HG02840 (cell line): ENCODE measurements around the gene GET3.
"Not testable (repeated sequence)": the region's sequence is repeated elsewhere in the genome, so short reads cannot be mapped to it uniquely, and the experiment has no call there.

Experiments
- ATAC-seq: cut with Tn5 transposase; IDR thresholded peaks from one replicate; pipeline ENCODE4 v1.9.1; 2021; ENCODE audit warnings: mild to moderate bottlenecking, moderate library complexity, moderate number of reproducible peaks; ENCODE audit not compliant: unreplicated experiment, low FRiP score

The GET3 gene

DNA sequence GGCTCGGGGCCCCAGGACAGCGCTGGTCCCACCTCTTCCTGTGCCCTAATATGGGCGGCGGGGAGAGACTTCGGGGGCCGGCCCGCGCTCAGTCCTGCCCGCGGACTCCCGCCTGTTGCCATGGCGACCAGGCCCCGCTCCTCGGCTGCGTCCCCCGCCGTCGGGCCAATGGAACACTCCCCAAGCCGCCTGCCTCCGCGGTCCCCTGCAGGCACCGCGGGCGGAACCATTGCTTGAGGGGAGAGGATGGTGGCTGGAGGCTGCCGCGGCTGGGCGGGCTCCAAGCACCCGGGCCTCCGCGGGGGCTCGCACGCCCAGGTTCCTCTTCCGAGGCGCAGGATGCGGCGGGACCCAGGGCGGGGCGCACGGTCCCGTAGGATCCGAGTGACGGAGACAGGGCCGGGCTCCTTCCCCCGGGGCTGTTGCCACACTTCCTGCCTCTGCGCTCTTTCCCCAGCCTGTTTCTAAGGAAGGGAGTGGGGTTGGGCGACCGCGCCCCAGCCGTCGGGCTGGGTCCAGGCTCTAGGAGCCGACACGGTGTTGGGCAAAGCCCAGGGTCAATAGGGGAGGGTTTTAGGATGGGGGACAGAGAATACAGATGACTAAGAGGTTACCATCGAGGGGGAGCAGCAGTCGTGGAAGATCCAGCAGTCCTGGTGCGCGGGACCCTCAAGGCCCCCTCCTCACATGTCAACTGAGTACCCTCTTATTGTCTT is 52.8 kb downstream of the GET3 start:
- ATAC-seq: peak; percentile 33

DNA sequence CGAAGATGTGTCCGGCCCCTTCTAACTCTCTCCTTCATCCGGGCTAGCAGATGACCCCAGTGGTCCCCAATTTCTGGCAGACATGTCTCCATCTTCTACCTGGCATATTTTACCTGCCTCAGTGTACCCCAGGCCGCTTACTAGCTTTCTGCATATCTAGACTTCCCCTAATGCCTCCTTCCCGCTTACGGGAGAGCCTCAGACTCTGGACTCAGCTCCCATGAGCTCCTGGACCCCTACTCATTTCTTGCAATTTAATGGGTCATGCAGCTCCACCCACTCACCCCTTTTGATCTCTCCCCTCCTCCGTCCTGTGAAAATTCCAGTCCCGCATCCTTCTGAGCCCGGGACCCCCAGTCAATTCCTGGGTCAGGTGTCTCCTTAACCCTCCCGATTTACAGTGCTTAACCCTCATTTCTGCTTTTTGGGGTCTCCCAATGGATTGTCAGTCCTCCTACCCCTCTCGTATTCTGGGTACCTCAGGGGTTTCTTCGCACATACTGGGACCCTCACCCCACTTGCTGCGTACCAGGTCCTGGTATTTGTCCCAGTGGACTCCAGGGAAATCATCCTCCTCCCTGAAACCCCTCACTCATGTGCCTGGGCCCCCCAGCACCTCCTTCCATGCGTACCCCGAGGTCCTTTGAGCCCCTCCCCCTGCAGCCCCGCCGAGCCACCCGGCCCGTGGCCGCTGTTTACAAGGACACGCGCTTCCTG is 53.5 kb downstream of the GET3 start:
- no peak for ATAC-seq

DNA sequence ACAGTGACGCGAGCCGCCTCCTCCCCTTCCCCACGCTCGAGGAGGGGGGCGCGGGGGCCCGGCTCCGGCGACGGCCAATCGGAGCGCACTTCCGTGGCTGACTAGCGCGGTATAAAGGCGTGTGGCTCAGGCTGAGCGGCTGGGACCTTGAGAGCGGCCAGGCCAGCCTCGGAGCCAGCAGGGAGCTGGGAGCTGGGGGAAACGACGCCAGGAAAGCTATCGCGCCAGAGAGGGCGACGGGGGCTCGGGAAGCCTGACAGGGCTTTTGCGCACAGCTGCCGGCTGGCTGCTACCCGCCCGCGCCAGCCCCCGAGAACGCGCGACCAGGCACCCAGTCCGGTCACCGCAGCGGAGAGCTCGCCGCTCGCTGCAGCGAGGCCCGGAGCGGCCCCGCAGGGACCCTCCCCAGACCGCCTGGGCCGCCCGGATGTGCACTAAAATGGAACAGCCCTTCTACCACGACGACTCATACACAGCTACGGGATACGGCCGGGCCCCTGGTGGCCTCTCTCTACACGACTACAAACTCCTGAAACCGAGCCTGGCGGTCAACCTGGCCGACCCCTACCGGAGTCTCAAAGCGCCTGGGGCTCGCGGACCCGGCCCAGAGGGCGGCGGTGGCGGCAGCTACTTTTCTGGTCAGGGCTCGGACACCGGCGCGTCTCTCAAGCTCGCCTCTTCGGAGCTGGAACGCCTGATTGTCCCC is 54.2 kb downstream of the GET3 start, which contains the start of gene JUNB:
JUNB (plus strand) TSS at position 142 of the 706 bp plus-strand sequence; CDS start at position 428, 286 bp downstream.
- ATAC-seq: peak; percentile 30

DNA sequence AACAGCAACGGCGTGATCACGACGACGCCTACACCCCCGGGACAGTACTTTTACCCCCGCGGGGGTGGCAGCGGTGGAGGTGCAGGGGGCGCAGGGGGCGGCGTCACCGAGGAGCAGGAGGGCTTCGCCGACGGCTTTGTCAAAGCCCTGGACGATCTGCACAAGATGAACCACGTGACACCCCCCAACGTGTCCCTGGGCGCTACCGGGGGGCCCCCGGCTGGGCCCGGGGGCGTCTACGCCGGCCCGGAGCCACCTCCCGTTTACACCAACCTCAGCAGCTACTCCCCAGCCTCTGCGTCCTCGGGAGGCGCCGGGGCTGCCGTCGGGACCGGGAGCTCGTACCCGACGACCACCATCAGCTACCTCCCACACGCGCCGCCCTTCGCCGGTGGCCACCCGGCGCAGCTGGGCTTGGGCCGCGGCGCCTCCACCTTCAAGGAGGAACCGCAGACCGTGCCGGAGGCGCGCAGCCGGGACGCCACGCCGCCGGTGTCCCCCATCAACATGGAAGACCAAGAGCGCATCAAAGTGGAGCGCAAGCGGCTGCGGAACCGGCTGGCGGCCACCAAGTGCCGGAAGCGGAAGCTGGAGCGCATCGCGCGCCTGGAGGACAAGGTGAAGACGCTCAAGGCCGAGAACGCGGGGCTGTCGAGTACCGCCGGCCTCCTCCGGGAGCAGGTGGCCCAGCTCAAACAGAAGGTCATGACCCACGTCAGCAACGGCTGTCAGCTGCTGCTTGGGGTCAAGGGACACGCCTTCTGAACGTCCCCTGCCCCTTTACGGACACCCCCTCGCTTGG is 55.0 kb downstream of the GET3 start:
- ATAC-seq: no peak

DNA sequence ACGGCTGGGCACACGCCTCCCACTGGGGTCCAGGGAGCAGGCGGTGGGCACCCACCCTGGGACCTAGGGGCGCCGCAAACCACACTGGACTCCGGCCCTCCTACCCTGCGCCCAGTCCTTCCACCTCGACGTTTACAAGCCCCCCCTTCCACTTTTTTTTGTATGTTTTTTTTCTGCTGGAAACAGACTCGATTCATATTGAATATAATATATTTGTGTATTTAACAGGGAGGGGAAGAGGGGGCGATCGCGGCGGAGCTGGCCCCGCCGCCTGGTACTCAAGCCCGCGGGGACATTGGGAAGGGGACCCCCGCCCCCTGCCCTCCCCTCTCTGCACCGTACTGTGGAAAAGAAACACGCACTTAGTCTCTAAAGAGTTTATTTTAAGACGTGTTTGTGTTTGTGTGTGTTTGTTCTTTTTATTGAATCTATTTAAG is 55.6 kb downstream of the GET3 start:
- no peak for ATAC-seq

DNA sequence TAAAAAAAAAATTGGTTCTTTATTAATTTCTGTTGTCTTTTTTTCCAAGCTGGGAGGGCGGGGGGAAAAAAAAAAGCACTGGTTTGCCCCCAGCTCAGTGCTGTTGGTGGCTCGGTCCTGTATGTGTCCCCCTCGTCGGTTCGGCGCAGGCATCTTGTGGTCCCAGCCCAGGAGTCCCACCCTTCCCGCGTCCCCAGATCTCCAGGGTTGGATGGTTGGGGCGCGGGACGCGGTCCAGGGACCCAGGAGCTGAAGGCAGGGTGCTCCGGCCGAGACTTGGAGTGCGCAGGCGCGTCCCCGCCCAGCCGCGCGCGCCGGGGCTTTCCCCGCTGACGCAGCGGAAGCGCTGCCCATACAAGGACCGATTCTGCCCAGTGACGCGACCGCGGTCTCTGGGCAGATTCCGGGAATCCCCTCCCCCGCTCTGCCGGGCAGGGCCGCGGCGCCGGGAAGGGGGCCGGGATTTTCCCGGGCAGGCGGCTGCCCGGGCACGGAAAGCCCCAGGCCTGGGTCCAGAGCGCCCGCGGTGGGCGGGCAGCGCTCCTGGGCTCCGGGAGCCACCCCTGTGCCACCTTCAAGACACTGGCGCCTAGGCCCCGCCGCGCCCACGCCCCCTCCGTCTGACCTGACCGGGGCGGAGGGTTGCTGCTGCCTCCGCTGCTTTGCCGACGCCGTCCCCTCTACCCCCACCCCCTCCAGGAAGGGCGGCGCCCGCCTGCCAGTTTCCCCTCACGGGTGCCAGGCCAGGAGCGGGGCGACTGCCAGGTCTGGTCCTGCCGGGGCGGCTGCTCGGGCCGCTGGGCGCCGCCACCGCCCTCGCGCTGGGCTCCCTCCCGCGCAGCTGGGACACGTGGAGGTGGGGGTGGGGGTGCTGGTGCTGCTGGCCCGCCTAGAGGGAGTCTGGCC is 56.2 kb downstream of the GET3 start:
- ATAC-seq: no peak

DNA sequence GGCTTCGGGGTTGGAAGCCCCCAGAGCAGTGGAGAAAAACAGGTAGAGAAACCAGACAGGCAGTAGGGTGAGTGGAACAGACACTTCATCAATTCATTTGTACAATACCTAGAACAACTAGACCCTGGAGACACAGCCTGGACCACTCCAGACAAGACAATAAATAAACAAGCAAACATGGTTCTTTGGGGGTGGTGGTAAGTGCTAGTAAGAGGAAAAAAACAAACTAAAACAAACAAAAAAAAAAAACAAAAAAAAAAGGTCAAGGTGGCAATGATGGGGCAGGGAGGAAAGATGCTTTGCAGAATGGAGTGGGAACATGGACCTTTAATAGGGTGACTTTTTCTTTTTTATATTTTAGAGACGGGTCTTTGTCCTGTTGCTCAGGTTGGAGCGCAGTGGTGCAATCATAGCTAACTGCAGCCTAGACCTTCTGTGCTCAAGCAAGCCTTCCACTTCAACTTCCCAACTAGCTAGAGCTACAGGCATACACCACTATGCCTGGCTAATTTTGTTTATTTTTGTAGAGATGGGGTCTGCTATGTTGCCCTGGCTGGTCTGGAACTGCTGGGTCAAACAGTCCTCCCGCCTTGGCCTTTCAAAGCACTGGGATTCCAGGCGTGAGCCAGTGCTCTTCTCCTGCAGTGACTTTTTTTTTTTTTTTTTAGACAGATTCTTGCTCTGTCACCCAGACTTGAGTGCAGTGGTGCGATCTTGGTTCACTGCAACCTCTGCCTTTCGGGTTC is 57.1 kb downstream of the GET3 start:
- no peak for ATAC-seq

DNA sequence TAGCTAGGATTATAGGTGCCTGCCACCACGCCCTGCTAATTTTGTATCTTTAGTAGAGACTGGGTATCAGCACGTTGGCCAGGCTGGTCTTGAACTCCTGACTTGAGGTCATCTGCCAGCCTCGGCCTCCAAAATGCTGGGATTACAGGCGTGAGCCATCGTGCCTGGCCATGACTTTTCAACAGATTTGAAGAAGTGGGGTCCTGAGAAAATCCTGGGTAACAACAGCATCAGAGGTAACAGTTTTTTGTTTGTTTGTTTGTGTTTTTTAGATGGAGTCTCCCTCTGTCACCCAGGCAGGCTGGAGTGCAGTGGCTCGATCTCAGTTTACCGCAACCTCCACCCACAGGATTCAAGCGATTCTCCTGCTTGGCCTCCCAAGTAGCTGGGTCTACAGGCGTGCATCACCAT is 57.7 kb downstream of the GET3 start:
- ATAC-seq: no peak

DNA sequence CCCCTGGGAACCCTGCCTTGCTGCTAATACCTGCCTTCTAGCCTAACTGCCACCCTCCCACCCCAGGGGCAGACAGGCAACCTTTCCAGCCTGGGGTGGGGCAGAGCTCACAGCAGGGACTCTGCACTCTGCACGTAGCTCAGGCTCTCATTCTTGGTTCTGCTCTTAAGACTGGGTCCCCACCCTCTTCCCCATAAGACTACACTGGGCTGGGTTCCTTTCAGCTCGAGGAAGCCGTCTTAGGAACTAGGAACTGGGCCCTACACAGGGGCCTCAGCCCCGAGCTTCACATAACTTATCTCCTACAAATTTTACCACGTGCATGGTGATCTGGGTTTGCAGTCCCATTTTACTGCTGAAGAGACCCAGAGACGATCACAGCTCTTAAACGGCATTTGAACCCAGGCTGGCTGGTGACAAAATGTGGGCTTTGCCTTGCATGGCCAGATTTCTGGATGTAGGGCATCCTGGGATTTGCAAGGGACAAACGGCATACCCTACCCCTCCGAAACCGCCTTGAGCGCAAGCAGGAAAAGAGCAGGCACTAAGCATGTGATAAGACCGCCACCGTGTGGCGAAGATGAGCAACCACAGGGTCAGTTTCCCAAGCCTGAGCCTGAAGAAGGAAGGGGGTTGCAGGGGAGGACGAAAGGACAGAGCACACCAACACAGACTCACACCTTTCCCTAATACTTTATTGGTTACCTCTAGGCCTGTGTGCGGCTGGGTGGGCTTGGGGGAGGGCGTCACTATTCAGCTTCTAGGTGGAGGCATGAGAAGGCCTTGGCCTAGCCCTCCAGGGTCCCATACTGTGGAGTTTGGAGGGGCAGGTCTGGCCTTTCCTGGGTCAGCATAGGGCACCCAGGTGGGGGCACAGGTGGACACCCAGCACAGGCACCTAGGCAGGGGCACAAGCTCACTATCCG is 59.1 kb downstream of the GET3 start:
- ATAC-seq: no peak

DNA sequence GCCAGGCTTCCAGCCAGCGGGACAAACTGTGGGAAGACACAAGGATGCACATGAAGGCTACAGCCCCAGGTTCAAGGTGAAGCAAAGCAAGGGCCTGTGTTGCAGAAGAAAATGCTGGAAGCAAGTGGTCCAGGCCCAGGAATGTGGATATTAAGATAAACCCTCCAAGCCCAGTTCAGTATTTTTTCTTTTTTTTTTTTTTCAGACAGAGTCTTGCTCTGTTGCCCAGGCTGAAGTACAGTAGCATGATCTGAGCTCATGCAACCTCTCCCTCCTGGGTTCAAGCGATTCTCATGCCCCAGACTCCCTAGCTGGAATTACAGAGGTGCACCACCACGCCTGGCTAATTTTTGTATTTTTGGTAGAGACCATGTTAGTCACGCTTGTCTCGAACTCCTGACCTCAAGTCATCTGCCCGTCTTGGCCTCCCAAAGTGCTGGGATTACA is 59.9 kb downstream of the GET3 start:
- ATAC-seq: no peak

DNA sequence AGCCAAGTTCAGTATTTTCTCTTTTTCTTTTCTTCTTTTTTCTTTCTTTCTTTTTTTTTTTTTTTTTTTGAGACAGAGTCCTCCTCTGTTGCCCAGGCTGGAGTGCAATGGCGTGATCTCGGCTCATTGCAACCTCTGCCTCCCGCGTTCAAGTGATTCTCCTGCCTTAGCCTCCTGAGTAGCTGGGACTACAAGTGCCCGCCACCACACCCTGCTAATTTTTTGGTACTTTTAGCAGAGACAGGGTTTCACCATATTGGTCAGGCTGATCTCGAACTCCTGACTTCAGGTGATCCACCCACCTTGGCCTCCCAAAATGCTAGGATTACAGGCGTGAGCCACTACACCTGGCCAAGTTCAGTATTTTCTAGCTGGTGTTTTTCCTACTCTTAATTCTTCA is 60.3 kb downstream of the GET3 start:
- ATAC-seq: not testable (repeated sequence)
